PFSK-1 (cell line): Measurements from ENCODE around the gene DCC.

Experiments used
- FOXP2 ChIP-seq: optimal IDR thresholded peaks from 2 replicates; pipeline ENCODE3; 2011; ENCODE audit warnings: borderline replicate concordance, control low read depth, inconsistent platforms; ENCODE audit not compliant: insufficient read depth; ENCODE audit errors: extremely low read length, extremely low read depth
- POLR2AphosphoS5 ChIP-seq: IDR thresholded peaks from 2 replicates; pipeline ENCODE4 v1.6.1; 2012; ENCODE audit warnings: low read depth, mild to moderate bottlenecking, control low read depth, low read length, moderate library complexity
- TAF1 ChIP-seq: IDR thresholded peaks from 2 replicates; pipeline ENCODE4 v1.6.1; 2012; ENCODE audit warnings: low read length, control low read depth, borderline replicate concordance; ENCODE audit not compliant: insufficient read depth
- TF ChIP-seq, protein P1 (sequence below), 2 experiments: IDR thresholded peaks; 2 replicates each; pipeline versions ENCODE4 v1.6.1 to v1.8.0; 2011 to 2012; ENCODE audit warnings: low read depth in 2 of 2, low read length in 2 of 2, control low read depth in 1 of 2, inconsistent platforms in 1 of 2, mild to moderate bottlenecking in 1 of 2, moderate library complexity in 1 of 2; ENCODE audit not compliant: insufficient read depth in 1 of 2

DNA sequence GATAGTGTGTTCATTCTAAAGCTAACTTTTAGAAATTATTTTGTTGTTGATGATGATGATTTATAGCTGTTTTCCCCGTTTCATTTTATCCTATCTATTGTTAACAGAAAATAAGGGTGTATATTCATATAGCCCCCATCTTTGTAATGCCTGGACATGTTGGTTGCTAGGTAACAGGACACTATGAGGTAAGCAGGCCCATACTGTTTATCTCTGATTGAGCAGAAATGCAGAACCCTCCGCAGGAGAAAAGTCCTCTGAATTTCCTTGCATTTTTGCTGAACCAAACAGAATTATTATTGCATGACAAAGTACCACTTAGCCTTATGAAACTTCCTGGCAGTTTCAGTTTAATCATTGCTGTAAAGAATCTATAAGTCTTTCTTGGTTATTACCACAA is 339.4 kb downstream of the DCC start:
- TF ChIP-seq TAF1, result no peak
- no peak for TF ChIP-seq POLR2AphosphoS5
- TF ChIP-seq, protein P1, sequence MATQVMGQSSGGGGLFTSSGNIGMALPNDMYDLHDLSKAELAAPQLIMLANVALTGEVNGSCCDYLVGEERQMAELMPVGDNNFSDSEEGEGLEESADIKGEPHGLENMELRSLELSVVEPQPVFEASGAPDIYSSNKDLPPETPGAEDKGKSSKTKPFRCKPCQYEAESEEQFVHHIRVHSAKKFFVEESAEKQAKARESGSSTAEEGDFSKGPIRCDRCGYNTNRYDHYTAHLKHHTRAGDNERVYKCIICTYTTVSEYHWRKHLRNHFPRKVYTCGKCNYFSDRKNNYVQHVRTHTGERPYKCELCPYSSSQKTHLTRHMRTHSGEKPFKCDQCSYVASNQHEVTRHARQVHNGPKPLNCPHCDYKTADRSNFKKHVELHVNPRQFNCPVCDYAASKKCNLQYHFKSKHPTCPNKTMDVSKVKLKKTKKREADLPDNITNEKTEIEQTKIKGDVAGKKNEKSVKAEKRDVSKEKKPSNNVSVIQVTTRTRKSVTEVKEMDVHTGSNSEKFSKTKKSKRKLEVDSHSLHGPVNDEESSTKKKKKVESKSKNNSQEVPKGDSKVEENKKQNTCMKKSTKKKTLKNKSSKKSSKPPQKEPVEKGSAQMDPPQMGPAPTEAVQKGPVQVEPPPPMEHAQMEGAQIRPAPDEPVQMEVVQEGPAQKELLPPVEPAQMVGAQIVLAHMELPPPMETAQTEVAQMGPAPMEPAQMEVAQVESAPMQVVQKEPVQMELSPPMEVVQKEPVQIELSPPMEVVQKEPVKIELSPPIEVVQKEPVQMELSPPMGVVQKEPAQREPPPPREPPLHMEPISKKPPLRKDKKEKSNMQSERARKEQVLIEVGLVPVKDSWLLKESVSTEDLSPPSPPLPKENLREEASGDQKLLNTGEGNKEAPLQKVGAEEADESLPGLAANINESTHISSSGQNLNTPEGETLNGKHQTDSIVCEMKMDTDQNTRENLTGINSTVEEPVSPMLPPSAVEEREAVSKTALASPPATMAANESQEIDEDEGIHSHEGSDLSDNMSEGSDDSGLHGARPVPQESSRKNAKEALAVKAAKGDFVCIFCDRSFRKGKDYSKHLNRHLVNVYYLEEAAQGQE (IDR thresholded peaks at IDR 0.05; ENCODE audit: insufficient read depth in 1 of 2, low read depth in 2 of 2, low read length in 2 of 2), result no peak
- no peak for TF ChIP-seq FOXP2
